GM21360 (cell line): ENCODE data around the gene MAEA.

ENCODE experiments used
- ATAC-seq: cut with Tn5 transposase; IDR thresholded peaks from one replicate; pipeline ENCODE4 v1.9.1; 2021; ENCODE audit warnings: mild to moderate bottlenecking, moderate library complexity; ENCODE audit not compliant: unreplicated experiment

Gene MAEA

GRCh38 chr4:1249731-1250526 is 39.8 kb upstream of the MAEA start:
- peak; percentile 3 for ATAC-seq

- no peak for ATAC-seq
Measured at GRCh38 chr4:1250527-1250812, 39.2 kb upstream of the MAEA start.

GRCh38 chr4:1250921-1251772 is 38.5 kb upstream of the MAEA start:
- no peak for ATAC-seq

GRCh38 chr4:1251773-1252066 is 38.0 kb upstream of the MAEA start:
- no peak for ATAC-seq

- no peak for ATAC-seq
Measured at GRCh38 chr4:1252928-1253492, 36.7 kb upstream of the MAEA start.

- ATAC-seq: no peak
Measured at GRCh38 chr4:1253831-1254230, 35.9 kb upstream of the MAEA start.

GRCh38 chr4:1255151-1255550 is 34.5 kb upstream of the MAEA start:
- no peak for ATAC-seq

- ATAC-seq: no peak
Measured at GRCh38 chr4:1255699-1256098, 34.0 kb upstream of the MAEA start.

- no peak for ATAC-seq
Measured at GRCh38 chr4:1258457-1258856, 31.2 kb upstream of the MAEA start.

- ATAC-seq: no peak
Measured at GRCh38 chr4:1259966-1260365, 29.7 kb upstream of the MAEA start.

GRCh38 chr4:1260418-1261106 is 29.1 kb upstream of the MAEA start:
- ATAC-seq: no peak

- ATAC-seq: no peak
Measured at GRCh38 chr4:1261107-1261928, 28.4 kb upstream of the MAEA start.

- ATAC-seq: no peak
Measured at GRCh38 chr4:1264942-1265341, 24.7 kb upstream of the MAEA start.

- ATAC-seq: no peak
Measured at GRCh38 chr4:1265351-1265750, 24.3 kb upstream of the MAEA start.

- ATAC-seq: no peak
Measured at GRCh38 chr4:1266881-1267763, 22.6 kb upstream of the MAEA start.

GRCh38 chr4:1269209-1269608 is 20.5 kb upstream of the MAEA start:
- no peak for ATAC-seq

- no peak for ATAC-seq
Measured at GRCh38 chr4:1271686-1272085, 18.0 kb upstream of the MAEA start.

GRCh38 chr4:1274871-1275270 is 14.8 kb upstream of the MAEA start:
- ATAC-seq: no peak

GRCh38 chr4:1276984-1277383 is 12.7 kb upstream of the MAEA start:
- ATAC-seq: no peak
